Gastroesophageal sphincter (tissue), 3 donors: ENCODE measurements around the gene UMOD.

Experiments
- CTCF ChIP-seq, 4 experiments: fragments of 200-600 bp in 2 of 4; fragments of 450-650 bp in 2 of 4; sonication (generic) in 1 of 4; IDR thresholded peaks; one replicate each; pipeline ENCODE4 v1.5.1; 2017 to 2019; ENCODE audit warnings: antibody characterized with exemption in 4 of 4, mild to moderate bottlenecking in 2 of 4, moderate library complexity in 2 of 4
- POLR2A ChIP-seq, 2 donors: fragments of 450-650 bp; IDR thresholded peaks; one replicate each; pipeline ENCODE4 v1.6.1; 2017; ENCODE audit warnings: antibody characterized with exemption in 2 of 2, mild to moderate bottlenecking in 2 of 2, moderate library complexity in 1 of 2
- POLR2AphosphoS5 ChIP-seq: sonication (generic); formaldehyde crosslinking; IDR thresholded peaks from one replicate; pipeline ENCODE4 v1.6.1; 2017; ENCODE audit warnings: antibody characterized with exemption

- TF ChIP-seq POLR2AphosphoS5 (no peak), CTCF (IDR thresholded peaks at IDR 0.05) (no peak), POLR2A (IDR thresholded peaks at IDR 0.05) (no peak)
These were observed 34.5 kb downstream of the UMOD start for GRCh38 chr16:20318006-20318405.
